SIG-M5 (cell line): ENCODE measurements around the gene RIC8A.
"Not testable (repeated sequence)": the region's sequence is repeated elsewhere in the genome, so short reads cannot be mapped to it uniquely, and the experiment has no call there.

ENCODE experiments used
- DNase-seq: peaks from one replicate; lab custom pipeline; 2025; lab: John Stamatoyannopoulos, UW

The RIC8A gene

DNA sequence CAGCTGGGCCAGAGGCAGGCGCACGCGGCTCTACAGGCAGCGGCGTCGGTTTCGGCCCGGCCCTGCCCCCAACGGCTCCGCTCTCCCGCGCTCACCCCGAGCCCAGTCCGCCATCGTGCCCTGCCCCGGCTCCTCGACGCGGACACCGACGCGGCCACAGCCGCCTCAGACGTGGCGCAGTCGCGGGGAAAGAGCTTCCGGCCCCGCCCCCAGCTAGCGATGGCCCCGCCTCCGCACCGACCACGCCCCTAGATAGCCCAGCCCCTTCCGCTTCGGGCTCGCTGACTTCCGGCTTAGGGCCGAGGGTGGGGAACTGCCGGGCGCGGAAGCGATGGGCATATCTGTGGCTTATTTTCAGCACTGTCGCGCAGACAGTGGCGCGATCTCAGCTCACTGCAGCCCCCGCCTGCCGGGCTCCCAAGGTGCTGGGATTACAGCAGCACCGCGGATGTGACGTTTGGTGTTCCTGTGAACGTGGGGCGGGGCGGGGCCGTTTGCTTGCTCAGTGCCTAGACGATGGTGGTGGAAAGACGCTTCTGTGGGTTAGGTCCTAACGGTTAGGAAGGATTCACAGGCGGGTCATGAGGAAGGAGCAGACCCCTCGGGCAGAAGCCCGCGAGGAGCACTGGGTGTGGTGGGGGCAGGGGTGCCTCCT is at the start of gene RIC8A, which contains the start of gene BET1L:
RIC8A (plus strand) TSS at position 501 of the 655 bp plus-strand sequence. CDS start 1,147 bp downstream, outside the sequence.
BET1L (minus strand) TSS at position 192 of the 655 bp plus-strand sequence; CDS start at position 114, 78 bp downstream.
- peak; percentile 84 for DNase-seq

DNA sequence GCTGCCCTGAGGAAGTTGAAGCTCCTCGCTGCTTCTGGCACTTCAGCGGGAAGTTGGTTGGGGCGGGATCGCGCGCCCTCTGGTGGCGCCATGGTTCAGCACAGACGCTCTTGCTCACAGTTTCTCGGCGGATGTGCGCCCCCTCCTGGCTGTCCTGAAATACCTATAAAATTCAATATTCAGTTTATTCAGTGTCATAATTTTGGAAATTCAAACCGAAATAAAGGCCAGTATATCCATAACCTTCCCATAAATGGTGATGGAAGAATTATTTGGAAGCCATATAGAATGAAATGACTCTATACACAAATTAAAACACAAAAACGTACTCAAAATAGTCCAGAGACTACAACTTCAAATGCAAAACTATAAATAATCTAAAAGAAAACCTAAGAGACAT is 27.3 kb upstream of the RIC8A start:
- DNase-seq, result not testable (repeated sequence)

DNA sequence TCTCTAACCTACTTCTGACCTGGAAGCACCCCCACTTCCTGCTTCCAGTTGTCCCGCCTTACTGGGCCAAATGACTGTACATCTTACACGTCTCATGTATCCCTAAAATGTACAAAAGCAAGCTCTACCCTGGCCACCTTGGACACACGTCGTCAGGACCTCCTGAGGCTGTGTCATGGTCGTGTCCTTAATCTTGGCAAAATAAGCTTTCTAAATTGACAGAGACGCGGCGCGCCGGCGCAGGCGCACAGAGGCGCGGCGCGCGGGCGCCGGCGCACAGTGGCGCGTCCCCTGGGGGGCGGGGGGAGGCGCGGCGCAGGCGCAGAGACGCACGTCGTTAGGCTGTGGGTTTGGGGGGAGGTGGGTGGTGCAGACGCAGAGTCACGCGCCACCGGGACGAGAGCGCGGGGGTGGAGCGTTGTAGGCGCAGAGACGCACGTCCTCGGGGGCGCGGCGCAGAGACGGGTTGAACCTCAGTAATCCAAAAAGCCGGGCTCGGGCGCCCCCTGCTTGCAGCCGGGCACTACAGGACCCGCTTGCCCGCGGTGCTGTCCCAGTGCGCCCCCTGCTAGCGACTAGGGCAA is 18.2 kb upstream of the RIC8A start:
- not testable (repeated sequence) for DNase-seq

GRCh38 chr11:189843-190311 is 17.6 kb upstream of the RIC8A start:
- not testable (repeated sequence) for DNase-seq

DNA sequence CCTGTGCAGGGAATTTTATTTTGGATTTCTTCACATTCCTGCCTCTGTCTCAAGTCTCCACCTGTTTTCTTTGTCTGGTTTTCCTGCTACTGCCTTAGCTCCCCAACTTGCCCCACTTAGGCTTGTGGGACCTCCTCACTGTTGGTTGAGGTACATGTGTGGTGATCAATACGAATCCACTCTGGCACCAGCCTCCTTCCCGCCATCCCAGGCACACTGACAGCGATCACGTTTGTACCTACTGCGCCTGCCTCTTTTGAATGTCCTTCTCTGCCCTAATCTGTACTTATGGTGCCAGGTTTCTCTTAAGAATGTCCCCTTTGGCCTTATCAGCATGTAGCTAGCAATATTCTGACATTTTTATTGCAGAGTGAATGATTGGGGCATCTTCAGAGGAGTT is 17.0 kb upstream of the RIC8A start:
- DNase-seq, result not testable (repeated sequence)

DNA sequence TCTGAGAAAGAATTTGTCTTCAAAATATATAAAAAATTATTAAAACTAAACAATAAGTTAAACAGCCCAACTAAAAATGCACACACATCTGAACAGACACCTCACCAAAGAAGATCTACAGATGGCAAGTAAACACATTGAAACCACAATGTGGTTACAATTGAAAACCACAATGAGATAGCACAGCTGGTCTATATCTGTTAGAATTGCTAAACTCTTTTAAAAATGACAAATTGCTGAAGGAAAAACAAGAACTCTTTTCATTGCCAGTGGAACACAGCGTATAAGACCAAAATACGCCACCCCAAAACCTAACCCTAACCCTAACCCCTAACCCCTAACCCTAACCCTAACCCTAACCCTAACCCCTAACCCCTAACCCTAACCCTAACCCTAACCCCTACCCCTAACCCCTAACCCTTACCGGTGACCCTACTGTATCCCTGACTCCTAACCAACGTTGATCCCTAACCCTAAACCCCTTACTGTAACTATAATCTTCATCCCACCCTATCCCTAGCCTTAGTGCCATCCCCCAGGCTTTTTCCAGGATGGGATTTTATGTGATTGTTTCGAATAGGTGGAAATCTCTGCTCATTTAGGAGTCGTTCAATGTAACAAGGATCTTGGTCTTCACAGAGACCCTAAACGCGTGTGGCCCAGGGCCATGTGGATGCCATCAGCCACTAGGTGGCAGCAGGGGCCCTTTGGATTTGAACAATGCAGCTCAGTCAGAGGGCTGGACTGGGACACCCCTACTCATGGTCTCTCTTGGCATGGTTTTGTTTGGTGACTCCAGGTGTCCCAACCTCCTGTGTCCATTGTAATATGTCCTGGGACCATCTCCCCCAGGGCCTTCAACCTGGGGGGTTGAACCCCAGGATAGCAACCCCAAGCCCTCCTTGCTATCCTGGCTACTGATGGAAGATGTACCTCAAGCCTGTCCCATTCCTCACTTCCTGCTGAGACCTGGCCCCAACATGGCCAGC is 15.7 kb upstream of the RIC8A start:
- DNase-seq, result not testable (repeated sequence)

- not testable (repeated sequence) for DNase-seq
Observed at GRCh38 chr11:192674-193128, 14.8 kb upstream of the RIC8A start, which contains the start of gene SCGB1C1. SCGB1C1 (plus strand) TSS chr11:193078; CDS start chr11:193100, 22 bp downstream.

GRCh38 chr11:193481-193880 is 14.0 kb upstream of the RIC8A start:
- DNase-seq, result not testable (repeated sequence)

DNA sequence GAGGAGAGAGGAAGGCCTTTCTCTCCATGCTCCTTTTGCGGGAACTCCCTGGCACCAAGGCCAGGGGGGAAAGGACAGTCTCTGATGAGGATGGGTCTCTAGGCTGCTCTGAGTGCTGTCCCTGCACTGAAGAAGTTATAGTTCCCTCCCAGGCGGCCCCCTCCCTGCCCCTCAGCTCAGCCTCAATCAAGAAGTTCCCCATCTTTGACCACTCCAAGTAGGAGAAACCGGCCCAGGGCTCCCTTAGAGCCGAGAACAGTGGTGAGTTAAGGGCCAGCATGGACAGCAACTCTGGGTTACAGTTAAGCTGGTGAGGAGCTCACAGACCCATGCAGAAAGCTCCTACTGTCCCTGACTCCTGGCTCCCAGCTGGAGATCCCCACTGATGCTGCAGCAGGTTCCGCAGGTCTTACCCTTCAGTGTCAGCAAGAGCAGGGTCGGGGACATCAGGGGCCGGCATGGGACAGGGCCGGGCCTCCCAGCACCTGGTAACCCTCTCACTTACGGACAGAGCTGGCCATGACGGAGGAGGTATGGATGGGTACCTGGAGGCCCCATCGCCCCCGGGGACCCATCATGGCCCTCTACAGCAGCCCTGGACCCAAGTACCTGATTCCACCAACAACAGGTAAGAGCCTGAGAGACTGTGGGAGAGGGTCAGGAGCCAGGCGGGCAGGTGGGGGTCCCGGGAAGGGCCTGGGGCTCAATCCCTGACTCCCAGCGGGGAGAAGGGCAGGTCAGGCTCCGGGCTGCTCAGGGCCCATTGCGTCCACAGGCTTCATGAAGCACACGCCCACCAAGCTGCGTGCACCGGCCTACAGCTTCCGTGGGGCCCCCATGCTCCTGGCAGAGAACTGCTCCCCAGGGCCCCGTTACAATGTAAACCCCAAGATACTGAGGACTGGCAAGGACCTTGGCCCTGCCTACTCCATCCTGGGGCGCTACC is 10.4 kb upstream of the RIC8A start:
- no peak for DNase-seq

GRCh38 chr11:197741-198235 is 9.7 kb upstream of the RIC8A start:
- no peak for DNase-seq

DNA sequence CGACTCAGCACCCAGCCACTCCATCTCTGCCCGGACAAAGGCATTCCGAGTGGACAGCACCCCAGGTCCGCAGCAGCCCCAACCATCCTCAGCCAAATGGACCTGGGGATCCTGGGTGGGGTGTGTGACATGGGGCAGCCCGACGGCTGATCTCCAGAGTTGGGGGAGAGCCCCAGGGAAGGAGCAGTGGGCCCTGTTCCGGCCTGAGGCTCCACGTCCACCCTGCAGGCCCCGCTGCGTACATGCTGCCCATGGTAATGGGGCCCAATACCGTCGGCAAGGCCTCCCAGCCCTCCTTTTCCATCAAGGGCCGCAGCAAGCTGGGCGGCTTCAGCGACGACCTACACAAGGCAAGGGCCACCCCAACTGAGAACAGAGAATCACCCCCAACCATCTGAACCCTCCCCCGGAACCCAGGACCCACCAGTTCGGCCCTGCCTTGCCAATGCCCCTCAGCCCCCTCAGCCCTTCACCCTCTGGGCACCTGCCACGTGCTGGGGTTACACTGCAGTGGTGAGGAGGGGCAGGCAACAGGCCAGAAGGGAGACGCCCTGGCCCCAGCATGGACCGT is 9.2 kb upstream of the RIC8A start:
- no peak for DNase-seq

DNA sequence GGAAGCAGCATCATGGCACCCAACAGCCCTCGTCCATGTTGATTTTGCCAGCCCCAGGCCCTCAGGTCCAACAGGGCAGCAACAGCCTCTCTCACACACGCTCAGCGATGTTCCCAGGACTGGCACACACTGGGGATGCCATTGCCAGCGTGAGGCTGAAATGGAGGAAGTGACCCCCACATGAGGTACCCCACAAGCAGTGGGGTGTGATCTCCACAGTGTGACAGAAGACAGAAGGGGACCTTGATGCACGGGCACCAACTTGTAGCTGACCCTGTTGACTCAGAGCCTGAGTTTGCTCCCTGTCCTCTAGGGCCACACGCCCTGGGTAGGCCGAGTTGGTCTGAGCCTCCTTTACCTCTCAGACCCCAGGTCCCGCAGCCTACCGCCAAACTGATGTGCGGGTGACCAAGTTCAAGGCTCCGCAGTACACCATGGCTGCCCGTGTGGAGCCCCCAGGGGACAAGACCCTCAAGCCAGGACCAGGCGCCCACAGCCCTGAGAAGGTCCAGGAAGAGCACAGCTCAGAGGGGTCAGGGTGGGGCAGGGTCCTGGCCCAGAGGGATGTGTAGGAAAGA is 8.4 kb upstream of the RIC8A start:
- DNase-seq, result no peak

GRCh38 chr11:199782-200181 is 7.7 kb upstream of the RIC8A start:
- DNase-seq, result no peak

- DNase-seq, result no peak
Observed at GRCh38 chr11:200224-201003, 7.1 kb upstream of the RIC8A start.

DNA sequence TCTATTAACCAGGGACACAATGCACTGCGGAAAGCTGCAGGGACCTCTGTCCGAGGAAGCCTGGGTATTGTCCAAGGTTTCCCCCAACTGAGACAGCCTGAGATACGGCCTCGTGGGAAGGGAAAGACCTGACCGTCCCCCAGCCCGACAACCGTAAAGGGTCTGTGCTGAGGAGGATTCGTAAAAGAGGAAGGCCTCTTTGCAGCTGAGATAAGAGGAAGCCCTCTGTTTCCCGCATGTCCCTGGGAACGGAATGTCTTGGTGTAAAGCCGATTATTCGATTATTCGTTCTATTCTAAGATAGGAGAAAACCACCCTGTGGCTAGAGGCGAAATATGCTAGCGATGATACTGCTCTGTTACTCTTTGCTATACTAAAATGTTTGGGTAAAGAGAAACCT is 5.5 kb upstream of the RIC8A start:
- DNase-seq, result no peak

DNA sequence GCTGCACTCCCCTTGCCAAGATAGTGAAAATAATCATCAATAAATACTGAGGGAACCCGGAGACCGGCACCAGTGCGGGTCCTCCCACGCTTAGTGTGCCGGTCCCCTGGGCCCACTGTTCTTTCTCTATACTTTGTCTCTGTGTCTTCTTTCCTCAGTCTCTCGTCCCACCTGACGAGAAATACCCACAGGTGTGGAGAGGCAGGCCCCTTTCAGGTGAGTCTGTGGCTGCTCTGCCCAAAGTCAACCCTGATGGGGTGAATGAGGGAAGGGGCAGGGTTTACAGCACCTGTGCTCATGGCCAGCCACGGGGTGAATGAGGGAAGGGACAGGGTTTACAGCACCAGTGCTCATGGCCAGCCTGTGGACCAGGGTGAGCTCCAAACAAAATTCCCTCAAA is 5.0 kb upstream of the RIC8A start:
- DNase-seq, result no peak

- DNase-seq, result no peak
Observed at GRCh38 chr11:203056-203944, 4.2 kb upstream of the RIC8A start.

DNA sequence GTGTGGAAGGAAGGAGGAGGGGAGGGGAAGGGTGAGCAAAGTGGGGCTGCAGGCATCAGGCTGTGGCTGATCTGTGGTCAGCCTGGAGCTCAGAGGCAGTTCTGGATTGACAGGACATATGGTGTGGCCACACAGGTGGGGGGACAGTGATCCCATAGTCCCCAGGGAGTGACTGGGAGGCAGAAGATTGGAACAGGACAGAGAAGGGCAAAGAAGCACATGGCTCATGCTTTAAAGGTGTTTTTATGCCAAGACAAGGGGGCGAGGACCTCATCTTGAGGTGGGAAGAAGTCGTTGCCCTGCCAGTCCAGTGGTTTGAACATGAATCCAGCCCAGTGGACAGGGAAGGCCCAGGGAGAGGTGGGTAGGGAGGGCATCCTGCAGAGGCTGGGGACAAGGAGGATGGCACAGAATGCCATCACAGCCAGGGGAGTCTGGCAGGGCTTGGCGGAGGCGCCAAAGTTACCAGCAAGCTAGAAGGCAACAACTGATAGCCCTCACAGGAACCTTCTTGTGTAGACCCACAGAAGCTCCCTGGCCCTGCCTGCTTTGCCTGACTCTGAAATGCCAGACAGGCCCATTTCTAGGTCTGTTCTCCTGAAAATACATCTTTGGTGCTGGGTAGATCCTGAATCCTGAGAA is 3.4 kb upstream of the RIC8A start:
- DNase-seq, result no peak
